AG08396 (cell line): Measurements from ENCODE around the gene CYP24A1.

Experiments used
- DNase-seq: peaks from one replicate; pipeline ENCODE4 v3.0.0; 2012; ENCODE audit warnings: low spot score, mixed read lengths

The CYP24A1 gene

DNA sequence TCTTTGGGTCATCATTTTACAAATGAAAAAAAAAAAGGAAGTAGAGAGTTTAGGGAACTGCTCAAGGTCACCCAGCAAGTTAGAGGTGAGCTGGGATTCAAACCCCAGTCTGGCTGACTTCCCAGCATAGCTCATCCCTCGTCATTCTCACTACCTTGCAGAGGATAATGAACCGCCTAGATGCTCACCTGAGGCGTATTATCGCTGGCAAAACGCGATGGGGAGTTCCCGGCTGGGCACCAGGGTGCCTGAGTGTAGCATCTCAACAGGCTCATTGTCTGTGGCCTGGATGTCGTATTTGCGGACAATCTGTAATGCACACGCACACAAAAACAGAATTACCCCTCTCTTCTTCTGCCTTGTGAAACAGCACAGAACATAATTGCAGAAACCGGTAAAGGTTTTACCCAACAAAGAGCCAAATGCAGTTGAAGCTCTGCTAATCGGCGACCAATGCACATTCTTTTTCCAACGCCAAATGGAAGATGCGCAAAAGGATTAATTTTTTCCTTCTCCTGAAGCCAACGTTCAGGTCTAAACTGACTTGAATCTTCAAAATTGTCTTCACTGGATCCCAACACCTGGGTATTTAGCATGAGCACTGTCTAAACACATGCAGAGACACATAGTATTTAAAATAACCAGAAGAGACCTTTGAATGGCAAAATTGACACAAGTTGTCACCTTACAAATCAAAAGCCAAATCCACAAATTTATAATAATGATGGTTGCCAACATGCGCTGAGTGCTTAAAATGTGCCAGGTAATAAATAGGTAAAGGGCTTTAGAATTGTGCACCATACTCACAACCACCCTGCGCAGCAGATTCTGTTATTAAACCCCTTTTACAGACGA, 16.6 kb downstream of the CYP24A1 start:
- DNase-seq, result no peak

- no peak for DNase-seq
Measured at GRCh38 chr20:54156522-54156921, 17.3 kb downstream of the CYP24A1 start.

GRCh38 chr20:54155736-54156317, 18.0 kb downstream of the CYP24A1 start:
- no peak for DNase-seq

- DNase-seq, result no peak
Measured at GRCh38 chr20:54154439-54154838, 19.3 kb downstream of the CYP24A1 start.

DNA sequence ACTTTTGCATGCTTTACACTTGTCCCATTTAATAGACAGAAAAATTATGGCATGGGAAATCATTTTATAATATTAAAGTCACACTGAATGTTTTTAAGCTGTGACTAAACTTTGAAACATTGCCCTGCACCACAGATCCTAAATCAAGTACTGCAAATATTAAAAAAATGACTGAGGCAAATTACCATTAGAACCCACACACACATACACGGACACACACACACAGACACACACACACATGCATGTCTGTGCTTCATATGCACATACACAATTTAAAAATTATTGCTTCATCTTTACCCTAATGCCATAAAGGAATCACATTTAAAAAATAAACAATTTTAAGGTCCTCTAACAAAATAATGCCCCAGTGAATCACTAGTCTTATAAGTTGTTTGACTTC, 19.9 kb downstream of the CYP24A1 start:
- no peak for DNase-seq

GRCh38 chr20:54153041-54153327, 20.8 kb downstream of the CYP24A1 start:
- DNase-seq, result no peak

- no peak for DNase-seq
Measured at GRCh38 chr20:54152227-54153040, 21.4 kb downstream of the CYP24A1 start.

GRCh38 chr20:54151511-54152226, 22.1 kb downstream of the CYP24A1 start:
- DNase-seq, result no peak

DNA sequence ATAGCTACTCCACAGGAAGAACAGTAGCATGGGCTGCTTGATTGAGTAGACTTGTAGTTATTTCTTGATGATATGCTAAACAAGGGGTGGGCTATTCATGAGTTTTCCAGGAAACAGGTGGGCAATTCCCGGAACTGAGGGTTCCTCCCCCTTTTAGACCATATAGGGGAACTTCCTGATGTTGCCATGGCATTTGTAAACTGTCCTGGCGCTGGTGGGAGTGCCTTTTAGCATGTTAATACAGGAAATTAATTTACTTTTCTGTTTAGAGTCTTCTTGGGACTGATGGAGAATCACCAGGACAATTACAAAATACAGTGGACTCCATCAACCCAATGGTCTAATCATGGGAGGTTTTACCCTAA, 22.7 kb downstream of the CYP24A1 start:
- no peak for DNase-seq

- no peak for DNase-seq
Measured at GRCh38 chr20:54149765-54150264, 24.0 kb downstream of the CYP24A1 start.

DNA sequence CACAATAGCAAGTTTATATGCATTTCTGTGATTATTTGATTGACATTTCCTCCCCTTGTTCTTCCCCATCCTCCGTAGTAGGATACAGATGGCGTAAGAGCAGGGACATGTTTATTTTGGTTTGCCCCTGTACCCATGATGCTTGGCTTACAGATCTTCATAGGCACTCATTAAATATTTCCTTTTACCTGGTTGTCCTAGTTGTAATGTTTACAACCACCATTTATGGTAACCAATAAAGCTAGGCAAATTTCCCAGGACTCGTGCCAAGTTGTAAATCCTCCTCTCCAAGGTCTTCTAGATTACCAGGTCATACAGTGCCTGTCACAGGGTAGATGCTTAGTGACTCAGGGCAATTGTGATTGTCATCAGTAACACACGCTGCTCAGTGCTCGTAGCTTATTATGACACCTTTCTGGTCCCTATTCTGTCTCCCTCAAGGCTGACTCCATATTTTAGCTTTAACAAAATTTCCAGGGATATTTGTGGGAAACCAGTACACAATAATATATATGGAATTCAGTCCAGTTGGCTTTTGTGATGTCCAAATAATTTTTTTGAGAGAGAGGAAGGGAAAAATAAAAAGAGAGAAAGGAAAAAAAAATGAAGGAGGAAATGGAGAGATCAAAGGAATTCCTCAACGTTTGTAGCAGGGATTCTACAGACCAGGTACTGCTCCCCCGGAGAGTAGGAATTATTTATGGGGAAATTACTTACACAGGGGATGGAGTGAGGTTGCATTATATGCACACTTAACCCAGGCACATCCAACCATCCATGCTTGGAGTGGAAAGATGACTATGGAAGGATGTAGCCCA, 24.6 kb downstream of the CYP24A1 start:
- no peak for DNase-seq

DNA sequence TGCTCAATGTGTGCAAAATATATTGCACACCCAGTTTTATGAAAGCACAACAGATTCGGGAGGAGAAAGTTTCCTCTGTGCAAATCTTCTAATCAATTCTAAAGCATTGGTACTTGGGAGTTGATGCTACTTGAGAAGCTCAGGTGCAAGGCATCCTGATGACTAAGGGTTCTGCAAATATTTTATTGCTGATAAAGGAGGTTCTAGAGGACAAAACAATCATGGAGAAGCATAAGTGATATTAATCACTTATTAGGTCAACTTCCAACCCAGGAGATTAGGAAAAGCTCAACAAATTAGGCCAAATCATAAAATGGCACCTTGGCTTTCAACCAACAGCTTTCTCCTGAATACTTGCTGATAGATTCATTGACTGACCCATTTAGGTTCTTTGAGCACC, 27.1 kb downstream of the CYP24A1 start:
- no peak for DNase-seq

- DNase-seq, result no peak
Measured at GRCh38 chr20:54144847-54145414, 28.9 kb downstream of the CYP24A1 start.

GRCh38 chr20:54140927-54141566, 32.7 kb downstream of the CYP24A1 start:
- peak; percentile 32 for DNase-seq

- DNase-seq, result no peak
Measured at GRCh38 chr20:54140486-54140885, 33.3 kb downstream of the CYP24A1 start.

- no peak for DNase-seq
Measured at GRCh38 chr20:54140067-54140466, 33.7 kb downstream of the CYP24A1 start.

- no peak for DNase-seq
Measured at GRCh38 chr20:54139188-54139587, 34.6 kb downstream of the CYP24A1 start.

- no peak for DNase-seq
Measured at GRCh38 chr20:54138427-54138826, 35.4 kb downstream of the CYP24A1 start.

- DNase-seq, result no peak
Measured at GRCh38 chr20:54137115-54137514, 36.7 kb downstream of the CYP24A1 start.

- DNase-seq, result no peak
Measured at GRCh38 chr20:54134445-54135220, 39.2 kb downstream of the CYP24A1 start.
